ENCODE measurements around the gene KDM2B. TPM values are rescaled to one million over a fixed set of nuclear protein-coding genes. Genes with fewer than 3 reads are reported as not detected.

KDM2B gene
- total and polyA plus RNA-seq, 2 experiments from 2014 or later: 59.4 to 161 TPM

DNA sequence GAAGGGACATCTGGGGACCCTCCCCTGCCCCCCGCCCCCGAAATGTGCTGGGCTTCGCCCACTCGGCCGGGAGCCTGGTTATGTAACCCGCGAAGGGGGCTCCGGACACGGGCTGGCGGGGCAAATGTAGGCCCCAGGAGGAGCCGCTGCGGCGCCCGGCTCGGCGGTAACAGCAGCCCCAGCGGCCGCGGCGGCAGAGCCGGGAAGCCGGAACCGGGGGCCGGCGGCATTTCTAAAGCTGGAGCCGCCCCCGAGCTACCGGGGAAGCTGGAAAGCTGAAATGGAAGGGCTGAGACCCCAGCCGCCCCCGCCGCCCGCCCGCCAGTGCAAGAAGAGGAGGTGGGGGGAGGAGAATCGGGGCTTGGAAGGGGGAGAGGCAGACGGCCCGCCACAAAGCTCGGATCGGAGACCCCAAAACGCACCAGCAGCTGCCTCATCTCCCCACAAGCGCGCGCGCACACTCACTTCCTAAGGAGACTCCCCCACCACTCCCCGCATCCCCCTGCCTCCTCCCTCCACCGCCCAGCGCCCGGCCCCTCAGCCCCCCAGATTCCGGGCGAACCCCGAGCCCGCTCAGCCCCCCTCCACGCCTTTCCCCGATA lies 1.5 kb downstream of the KDM2B start (continued):
- TF ChIP-seq, protein P1, sequence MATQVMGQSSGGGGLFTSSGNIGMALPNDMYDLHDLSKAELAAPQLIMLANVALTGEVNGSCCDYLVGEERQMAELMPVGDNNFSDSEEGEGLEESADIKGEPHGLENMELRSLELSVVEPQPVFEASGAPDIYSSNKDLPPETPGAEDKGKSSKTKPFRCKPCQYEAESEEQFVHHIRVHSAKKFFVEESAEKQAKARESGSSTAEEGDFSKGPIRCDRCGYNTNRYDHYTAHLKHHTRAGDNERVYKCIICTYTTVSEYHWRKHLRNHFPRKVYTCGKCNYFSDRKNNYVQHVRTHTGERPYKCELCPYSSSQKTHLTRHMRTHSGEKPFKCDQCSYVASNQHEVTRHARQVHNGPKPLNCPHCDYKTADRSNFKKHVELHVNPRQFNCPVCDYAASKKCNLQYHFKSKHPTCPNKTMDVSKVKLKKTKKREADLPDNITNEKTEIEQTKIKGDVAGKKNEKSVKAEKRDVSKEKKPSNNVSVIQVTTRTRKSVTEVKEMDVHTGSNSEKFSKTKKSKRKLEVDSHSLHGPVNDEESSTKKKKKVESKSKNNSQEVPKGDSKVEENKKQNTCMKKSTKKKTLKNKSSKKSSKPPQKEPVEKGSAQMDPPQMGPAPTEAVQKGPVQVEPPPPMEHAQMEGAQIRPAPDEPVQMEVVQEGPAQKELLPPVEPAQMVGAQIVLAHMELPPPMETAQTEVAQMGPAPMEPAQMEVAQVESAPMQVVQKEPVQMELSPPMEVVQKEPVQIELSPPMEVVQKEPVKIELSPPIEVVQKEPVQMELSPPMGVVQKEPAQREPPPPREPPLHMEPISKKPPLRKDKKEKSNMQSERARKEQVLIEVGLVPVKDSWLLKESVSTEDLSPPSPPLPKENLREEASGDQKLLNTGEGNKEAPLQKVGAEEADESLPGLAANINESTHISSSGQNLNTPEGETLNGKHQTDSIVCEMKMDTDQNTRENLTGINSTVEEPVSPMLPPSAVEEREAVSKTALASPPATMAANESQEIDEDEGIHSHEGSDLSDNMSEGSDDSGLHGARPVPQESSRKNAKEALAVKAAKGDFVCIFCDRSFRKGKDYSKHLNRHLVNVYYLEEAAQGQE (IDR thresholded peaks at IDR 0.05; ENCODE audit: unreplicated experiment): no peak

DNA sequence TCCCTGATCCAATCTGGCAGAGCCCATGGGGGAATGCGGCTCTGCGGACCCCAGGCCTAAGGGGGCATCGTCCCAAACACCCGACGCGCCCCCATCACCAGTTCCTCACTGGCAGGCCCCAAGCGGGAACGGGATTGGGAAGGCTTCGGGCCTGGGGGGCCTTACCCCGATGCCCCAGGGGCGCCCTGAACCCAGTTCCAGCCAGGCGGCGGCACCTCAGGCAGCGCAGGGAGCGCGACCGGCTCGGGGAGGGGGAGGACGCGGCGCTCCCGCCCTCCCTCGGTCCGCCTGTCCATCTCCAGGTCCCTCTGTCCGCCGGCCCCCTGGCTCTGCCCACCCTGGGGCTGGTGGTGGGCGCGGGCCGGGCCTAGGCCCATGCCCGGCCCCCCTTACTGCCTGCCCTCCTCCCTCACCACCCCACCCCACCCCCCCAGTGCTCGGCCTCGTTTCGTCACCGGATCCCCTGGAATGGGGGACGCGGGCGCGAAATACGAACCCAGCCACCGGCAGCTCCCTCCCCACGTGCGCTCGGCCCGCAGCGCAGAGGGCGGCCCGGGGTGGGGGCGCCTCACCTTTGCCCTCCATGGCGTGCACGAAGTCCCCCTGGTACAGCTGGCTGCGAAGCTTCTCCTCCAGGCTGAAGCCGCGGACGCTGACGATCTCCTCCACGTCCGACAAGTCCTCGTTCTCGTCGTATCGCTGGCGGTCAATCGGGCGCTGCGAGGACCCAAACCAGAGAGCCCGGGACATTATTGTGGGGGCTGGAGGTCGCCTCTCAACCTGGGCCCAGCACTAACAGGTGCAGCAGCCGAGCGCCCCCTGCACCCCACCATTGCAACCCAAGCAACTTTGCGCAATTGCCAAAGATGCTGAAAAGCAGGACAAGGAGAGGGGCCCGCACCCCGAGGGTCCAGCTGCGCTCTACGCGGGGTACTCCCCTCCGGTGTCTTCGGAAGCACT lies 2.3 kb downstream of the KDM2B start:
- Mint-ChIP-seq H3K4me1 (peaks cover 45% of the 10 kb centered on the region), H3K36me3 (ENCODE audit: low read depth) (peaks cover 37% of the 10 kb centered on the region), H3K27ac (peak overlapping the region; percentile 99), H3K4me3 (peak overlapping the region; percentile 90), H3K9me3 (no peaks in the 10 kb centered on the region), H3K27me3 (ENCODE audit: insufficient read depth, low read depth, poor library complexity) (peaks cover 15% of the 10 kb centered on the region)
- Histone ChIP-seq H3K9me2 (ENCODE audit: insufficient read depth) (no peaks in the 10 kb centered on the region), H4K20me1 (replicated peaks; ENCODE audit: insufficient read depth) (peaks cover 11% of the 10 kb centered on the region), H3K4me2 (peak overlapping the region; percentile 97), H3K4me3 (peak overlapping the region; percentile 90), H3F3A (replicated peaks; ENCODE audit: low read depth) (peaks cover 56% of the 10 kb centered on the region), H3K27me3 (ENCODE audit: insufficient read depth) (no peaks in the 10 kb centered on the region), H3K36me3 (ENCODE audit: insufficient read depth) (peaks cover 26% of the 10 kb centered on the region), H3K79me2 (replicated peaks; ENCODE audit: insufficient read depth) (peaks cover 69% of the 10 kb centered on the region), H3K4me1 (ENCODE audit: insufficient read depth) (peaks cover 23% of the 10 kb centered on the region), H2AFZ (no peak overlapping the region), H3K27ac (ENCODE audit: low read depth) (peak overlapping the region; percentile 100)
- ATAC-seq: peak; percentile 8
- DNase-seq (ENCODE audit: low spot score): peak; percentile 69
- TF ChIP-seq, protein P2, sequence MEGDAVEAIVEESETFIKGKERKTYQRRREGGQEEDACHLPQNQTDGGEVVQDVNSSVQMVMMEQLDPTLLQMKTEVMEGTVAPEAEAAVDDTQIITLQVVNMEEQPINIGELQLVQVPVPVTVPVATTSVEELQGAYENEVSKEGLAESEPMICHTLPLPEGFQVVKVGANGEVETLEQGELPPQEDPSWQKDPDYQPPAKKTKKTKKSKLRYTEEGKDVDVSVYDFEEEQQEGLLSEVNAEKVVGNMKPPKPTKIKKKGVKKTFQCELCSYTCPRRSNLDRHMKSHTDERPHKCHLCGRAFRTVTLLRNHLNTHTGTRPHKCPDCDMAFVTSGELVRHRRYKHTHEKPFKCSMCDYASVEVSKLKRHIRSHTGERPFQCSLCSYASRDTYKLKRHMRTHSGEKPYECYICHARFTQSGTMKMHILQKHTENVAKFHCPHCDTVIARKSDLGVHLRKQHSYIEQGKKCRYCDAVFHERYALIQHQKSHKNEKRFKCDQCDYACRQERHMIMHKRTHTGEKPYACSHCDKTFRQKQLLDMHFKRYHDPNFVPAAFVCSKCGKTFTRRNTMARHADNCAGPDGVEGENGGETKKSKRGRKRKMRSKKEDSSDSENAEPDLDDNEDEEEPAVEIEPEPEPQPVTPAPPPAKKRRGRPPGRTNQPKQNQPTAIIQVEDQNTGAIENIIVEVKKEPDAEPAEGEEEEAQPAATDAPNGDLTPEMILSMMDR (conservative IDR thresholded peaks at IDR 0.05; ENCODE audit: low read depth in 2 of 2): peak; percentile 16 to 22; a peak in 1 of 4 replicates
- TF ChIP-seq EZH2 (IDR thresholded peaks at IDR 0.05; ENCODE audit: low read depth, unreplicated experiment): no peak
- no peak for TF ChIP-seq JUNB (IDR thresholded peaks at IDR 0.05; ENCODE audit: unreplicated experiment)
- TF ChIP-seq, protein P1 (IDR thresholded peaks at IDR 0.05; ENCODE audit: unreplicated experiment): no peak
- no peak for TF ChIP-seq ZNF114 (CRISPR knock-in tag; IDR thresholded peaks at IDR 0.05)
- TF ChIP-seq POLR2AphosphoS5 (IDR thresholded peaks at IDR 0.05; ENCODE audit: low read depth): peak; percentile 69
- no peak for TF ChIP-seq EZH2phosphoT487 (IDR thresholded peaks at IDR 0.05; ENCODE audit: unreplicated experiment)

Data from GM23338 (cell line).